NCI-H82 treated with DMSO at 0.1 percent for 48 hours (cell line): ENCODE results near the gene EIF3F.

ENCODE experiments used
- DNase-seq: peaks from one replicate; lab custom pipeline; 2025; ENCODE audit not compliant: unreplicated experiment; lab: John Stamatoyannopoulos, UW

The EIF3F gene

DNA sequence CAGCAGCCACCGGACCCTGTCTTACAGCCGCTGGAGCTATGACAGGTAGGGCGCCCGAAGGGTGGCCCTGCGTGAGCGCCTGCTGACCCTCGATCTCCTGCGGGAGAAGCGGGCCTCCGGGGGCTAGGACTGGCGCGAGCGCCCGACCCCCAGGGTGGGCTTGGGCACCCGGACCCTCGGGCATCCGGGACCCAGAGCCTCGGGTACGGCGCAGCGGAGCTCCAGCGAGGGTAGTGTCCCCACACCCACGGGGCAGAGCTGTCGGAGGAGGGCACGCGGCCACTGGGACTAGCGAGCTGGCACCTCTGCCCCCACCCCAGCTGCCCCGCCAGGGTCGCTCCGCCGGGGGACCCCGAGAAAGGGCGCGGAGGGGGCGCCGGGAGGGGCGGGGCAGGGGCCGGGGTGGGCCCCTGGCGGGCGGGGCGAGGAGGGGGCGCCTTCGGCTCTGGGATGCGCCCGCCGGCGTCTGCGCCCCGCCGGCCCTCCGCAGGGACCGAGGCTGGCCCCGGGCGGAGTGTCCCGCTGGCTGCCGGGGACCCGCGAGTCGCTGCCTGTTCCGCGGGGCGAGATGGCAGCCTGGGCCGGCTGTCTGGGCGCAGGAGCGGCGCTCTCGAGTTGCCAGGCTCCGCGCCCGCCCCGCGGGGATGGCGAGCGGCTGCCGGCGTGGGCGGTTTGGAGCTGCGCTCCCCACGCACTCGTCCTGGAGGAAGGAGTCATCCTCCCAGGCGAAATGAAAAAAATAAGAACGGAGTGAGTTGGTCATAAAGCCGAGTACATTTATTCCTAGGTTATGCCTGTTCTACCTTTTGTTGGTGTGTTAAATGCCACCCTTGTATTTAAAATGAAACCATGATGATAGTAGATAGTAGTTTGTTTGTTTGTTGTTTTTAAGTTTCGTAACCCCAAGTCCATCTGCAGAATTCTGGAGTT, 32.4 kb downstream of the EIF3F start:
- DNase-seq: no peak

DNA sequence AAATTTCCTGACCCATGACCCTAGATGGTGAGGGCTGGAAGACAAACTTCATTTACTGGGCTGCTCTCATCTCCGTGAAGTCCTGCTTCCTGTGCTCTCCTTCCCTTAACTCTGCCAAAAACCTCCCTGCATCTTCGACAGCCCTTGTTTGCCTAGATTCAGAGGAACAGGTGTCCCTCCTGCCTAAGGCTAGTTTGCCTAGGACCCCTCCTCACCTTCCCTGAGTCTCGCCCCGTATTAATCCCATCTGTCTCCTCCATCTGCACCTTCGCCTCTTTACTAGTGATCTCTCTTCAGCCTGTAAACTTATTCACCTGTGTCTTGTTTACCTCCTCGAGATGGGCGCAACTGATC, 33.1 kb downstream of the EIF3F start:
- DNase-seq: no peak

DNA sequence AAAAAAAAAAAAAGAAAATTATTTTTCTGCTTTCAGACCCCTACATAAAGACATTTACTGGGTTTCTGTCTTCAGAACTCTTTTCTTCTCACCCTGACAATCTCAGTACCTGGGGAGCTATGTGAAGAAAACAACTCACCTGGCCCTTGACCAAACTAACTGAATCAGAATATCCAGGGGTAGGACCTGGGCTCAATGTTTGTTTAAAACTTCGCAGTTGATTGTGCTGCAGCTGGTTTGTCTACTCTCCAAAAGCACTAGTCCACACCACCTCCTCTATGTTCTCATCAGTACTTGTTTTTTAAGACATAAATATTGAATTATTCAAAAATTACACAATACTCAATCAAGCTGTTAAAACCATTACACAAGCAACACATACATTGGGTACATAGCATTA, 34.8 kb downstream of the EIF3F start:
- no peak for DNase-seq

DNA sequence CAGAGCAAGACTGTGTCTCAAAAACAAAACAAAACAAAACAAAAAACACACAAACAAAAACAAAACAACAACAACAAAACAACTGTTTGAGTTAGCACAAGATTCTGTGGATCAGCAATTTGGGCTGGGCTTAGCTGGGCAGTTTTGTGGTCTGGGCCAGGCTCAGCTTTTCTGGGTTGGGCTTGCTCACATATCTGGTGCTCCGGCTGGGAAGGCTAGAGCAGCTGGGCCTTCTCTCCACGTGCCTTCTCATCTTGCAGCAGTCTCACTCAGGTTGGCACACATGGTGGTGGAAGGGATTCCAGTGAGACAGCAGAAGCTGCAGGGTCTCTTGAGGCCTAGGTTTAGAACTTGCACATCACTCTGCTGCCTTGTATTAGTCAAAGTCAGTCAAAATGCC, 35.7 kb downstream of the EIF3F start:
- DNase-seq: no peak

DNA sequence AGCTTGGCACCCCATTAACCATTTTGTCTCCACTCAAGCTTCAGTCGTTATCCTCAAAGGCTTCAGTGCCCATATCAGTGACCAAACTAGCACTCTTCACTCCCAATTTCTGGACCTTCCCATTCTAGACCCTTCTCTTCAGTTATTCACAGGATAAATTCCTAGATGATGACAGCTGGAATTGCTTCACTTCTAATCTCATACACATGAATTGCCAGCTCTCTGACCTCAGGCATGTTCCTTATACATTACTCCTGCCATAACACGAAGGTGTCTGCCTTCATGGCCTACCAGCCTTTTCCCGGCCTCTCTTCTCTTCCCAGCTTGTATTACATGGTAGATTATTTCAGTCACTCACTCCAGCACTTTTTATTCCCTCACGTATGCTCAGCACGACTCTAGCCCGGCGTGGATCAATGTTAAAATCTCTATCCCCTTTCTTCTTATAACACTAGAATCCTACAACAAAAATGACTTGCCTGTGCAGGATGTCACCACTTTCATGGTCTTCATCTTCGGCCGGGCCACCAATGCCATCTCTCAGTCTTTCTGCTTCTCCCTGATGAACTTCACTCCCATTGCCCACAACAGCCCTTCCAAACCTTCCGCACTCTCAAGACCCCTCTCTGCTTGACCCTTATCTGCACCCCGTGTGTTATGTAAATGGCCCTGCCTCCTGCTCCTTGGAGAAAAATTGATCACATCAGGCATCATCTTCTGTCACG, 36.9 kb downstream of the EIF3F start:
- DNase-seq: no peak

DNA sequence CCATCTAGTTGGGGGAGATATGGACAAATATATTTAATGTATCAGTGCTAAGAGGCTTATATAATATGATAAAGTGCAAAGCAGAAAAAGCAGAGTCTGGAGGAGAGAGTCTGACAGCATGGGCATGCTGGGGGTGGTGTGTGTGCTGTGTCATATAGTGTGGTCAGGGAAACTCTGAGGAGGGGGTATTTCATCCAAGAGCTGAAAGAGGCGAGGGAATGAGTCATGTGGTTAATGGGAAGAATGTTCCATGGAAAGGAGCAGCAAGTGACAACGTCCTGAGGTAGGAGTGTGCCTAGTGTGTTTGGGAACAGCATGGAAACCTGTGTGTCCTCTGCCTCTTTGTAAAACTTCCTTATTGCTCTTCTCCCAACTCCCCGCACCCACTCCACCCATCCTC, 38.0 kb downstream of the EIF3F start:
- DNase-seq: no peak

DNA sequence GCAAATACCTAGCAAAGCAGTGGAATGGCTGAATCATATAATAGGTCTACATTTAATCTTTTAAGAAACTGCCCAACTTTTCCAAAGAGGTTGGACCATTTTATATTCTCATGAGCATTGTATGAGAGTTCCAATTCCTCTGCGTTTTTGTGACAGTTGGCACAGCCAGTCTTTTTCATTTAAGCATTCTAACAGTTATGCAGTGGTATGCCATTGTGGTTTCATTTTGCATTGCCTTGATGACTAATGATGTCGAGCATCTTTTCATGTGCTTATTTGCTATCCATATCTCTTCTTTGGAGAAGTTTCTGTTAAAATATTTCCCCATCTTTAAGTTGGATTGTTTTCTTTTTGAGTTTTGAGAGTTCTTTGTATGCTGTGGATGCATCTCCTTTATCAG, 38.7 kb downstream of the EIF3F start:
- no peak for DNase-seq

DNA sequence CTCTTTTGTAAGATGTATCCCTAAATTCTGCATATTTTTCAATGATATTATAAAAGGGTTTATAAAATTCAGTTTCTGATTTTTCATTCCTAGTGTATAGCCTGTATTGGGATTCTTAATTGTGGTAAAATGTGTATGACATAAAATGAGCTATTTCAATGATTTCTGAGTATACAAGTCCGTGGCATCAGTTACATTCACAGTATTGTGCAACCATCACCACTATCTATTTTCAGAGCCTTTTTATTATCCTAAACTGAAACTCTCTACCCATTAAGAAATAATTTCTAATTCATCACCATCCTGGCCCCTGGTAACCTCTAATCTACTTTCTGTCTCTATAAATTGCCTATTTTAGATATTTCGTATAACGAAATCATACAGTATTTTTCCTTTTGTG, 39.8 kb downstream of the EIF3F start:
- no peak for DNase-seq

DNA sequence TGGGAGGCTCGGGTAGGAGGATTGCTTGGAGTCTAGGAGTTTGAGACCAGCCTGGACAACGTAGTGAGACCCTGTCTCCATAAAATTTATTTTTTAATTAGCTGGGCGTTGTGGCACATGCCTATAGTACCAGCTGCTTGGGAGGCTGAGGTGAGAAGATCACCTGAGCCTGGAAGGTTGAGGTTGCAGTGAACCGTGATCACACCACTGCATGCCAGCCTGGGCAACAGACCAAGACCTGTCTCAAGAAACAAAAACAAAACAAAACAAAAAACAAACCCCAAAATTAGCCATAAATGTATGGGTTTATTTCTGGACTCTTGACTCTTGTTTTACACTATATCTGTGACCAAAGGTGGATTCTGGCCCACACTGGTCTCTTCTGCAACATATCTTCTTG, 41.6 kb downstream of the EIF3F start:
- no peak for DNase-seq

DNA sequence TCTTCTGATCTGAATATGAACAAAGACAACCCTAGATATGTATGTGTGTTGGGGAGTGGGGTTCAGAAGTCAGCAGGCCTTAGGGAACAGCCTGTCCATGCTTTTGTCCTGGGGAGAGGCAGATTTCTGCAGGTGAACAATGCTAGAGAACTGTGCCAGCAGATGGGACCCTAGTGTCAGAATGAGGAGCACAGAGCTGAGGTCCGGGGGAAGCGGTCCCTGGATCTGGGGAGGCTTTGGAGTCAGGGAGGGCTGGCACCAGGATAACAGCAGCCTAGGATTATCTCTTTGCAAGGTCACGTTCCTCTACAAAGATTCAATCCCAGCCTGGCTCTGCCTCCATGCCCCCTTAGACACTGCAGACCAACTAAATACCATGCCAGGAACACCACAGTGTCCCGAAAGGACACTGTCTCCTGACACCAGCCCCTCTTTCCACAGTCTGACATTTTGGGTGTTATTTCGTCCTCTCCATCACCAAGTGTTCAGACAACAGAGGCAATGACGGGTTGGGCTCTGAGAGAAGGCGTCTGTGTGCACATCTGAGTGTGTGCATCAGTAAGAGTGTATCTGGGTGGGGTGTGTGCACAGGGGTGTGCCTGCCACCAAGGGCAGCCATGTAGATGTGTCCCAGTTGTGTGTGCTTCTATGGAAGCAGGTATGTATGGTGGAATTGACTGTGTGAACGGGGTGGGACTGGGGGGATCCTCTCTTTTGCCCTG, 43.5 kb downstream of the EIF3F start:
- DNase-seq: no peak

DNA sequence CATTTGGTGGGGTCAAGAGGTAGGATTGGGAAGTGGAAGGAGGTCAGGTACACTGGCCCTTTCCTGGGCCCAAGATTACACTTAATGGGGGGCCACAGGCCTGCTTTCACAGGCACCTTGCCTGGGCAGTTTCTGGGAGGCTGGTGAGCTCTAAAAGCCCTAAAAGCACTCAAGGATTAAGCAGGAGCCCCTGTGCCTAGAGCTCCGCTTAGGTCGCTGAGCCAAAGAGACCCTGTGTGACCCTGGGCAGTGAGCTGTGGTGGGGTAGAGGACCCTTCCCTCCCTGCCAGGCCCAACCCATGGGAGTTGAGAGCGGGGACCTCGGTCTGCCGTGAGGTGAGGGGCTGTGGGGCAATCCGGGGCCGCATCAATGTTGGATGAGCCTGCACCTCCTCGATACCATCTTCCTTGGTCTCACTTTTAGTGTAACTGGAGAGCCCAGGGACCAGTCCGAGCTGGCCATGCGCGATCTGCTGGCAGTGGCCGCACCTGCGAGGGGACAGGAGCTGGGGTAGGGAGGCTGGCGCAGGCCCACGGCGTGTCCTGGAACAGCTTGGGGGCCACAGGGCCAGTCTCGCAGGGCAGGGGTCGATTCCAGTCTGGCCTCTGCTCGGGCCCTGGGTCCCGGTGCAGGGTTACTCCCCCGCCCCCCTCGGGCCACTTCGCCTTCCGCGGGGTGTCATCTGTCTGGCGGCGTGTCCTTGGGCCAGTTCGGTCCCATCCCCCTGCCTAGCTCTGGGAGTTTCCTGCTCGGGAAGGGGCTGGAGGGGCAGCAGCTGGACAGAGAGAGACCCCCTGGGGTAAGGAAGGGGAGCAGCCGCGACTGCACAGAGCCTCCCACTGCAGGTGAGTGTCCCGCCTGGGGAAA, 44.3 kb downstream of the EIF3F start:
- no peak for DNase-seq

DNA sequence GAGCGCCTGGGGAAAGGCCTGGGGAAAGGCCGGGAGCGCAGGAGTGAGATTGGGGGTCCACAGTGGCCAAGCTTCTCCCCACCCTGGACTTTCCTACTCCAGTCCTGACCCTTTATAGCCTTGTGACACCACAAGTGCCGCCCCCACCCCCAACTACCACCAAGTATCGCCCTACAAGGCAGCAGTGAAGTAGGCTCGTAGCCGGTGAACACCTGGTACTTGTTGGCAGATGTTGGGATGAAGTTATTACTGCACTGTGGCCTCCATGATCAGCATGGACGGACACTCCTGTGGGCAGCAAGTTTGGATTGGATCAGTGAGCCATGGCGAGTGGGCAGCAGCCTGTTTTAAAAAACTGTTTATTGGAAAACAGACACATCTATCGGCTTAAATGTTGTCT, 45.0 kb downstream of the EIF3F start:
- DNase-seq: no peak

DNA sequence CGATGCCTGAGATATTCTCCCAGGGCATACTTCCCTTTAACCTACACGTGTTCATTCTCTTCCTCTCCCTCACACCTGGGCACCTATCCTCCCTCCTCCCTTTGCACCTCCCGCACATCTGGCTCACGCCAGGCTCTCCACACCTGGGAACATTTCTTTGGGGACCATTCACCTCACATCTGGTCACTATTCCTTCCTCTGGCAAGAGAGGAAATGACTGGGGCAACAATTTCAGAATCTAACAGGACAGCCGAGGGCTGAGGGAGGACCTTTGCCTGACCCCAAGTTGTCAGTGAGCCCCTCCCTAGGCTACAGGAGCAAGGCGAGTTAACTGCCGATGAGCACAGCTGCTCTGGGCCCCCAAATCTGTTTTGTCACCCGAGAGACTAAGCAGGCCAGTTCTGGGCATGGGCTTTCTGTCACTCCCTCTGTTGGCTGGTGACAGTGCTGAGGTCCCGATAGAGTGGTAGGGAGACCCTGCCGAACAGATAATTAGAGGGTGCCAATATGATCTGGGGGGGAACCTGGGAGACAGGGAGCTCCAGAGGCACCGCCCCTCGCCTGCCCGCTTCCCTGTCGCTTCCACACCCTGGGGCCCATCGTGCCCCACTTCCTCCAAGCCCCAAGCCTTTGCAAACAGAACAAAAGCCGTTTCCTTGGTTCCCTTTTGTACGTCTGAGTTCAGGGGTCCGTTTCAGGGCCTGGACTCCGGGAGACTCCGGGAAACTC, 45.6 kb downstream of the EIF3F start:
- DNase-seq: no peak

DNA sequence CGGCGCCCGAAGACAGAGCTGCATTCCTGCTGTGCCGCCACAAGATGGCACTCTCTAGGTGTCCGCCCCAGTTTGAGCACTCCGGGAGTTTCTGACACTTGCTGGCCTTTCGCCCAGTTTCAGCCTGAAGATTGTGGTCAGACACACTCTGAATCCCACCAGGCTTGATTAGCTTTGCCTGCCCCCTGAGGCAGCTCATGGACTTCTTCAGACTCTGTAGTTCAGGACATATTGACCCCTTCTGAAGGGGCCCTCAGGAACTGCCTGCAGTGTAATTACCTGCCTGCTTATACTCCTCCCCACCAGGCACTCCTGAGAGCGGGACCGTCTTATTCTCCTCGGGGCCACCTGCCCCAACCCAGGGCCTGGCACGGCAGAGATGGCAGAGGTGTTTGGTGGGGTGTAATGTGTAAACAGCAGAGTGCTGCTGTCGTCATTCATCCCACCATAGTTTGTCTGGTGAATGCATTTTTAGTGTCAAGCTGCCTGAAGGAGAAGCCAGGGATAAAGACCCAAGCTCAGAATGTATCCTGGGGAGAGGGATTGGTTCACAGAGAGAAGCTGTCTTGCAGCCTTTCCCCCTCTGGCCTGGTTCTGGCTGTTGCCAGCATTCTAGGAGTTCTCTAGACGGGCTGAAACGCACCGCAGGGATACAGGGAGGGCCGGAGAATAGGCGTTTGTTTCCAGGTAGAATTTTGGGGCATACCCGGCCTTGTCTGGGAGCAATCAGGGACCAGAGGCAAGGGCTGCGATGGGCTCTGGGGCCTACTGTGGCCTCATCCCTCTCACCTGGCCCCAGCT, 46.4 kb downstream of the EIF3F start:
- peak; percentile 33 for DNase-seq

DNA sequence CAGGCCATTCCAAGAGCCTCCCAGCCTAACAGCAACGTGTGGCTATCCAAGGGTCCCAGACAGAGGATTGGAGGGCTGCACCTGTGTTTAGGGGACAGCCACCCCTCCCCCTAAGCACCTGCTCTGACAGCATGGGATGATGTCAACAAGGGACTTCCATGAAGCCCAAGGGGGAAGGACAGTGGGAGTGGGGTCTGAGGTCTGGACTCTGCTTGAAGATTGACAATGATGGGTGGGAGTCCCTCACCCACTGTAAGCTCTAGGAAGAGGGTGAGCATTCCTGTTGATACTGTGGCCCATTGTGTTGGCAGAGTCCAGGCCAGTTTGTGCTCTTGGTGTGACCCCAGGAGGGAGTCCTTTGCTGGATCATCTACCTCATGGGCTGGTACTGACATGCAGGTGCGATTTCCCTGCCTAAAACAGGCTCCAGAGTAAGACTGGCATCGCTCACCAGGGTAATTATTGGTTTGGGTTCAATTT, 47.0 kb downstream of the EIF3F start:
- no peak for DNase-seq

DNA sequence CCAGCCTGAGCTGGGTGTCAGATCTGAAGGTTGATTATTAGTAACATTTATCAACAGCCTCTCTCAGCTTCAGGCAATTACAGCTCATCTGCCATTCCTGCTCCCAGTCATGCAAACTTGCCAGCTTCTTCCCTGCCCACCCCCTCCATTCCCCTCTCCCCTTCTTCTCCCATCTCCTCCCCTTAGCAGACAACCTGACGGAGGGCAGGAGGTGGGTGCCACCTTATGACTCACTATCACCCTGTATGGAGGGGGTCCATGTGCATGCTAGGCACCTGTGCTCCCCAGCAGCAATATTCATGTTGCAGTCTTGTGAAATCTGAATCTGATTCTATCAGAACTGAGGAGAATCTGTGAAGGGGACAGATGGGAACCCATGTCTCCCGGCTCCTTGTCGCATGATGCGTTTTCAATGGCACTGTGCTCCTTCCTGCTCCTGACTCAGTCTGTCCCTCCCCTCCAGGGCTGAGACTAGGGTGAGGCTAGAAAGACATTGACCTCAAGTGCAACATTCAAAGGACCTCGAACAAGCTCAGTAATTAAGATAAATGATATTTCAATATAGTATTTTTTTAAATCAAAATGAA, 47.6 kb downstream of the EIF3F start:
- DNase-seq: no peak

DNA sequence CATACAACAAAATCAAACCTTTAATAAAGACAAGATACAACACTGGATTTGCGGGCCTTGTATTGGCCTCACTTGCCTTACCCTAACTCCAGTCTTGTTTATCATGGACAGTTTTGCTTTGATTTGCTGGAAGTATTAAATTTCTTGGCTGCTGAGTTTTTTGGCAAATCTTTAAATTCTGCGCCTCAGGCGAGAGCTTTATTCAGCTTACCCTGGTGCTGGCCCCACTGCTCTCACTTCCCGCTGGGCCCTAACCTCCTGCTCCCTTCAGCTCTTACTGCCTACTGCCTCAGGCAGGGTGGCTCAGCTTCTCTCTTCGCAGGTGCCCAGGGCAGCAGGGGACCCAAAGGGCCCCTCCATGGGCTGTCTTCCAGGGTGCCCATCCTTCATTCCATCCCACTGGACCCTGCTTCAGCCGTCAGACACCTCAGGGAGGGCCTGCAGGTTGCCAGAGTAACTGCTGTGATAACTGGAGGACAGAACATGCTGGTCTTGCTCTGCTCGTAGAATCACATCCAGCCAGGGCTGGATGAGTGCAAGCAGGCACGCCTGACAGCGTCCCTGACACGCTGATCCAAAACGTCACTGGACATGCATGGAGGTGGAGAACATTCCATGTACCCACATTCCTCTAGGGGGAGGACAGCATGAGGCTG, 48.2 kb downstream of the EIF3F start:
- no peak for DNase-seq

DNA sequence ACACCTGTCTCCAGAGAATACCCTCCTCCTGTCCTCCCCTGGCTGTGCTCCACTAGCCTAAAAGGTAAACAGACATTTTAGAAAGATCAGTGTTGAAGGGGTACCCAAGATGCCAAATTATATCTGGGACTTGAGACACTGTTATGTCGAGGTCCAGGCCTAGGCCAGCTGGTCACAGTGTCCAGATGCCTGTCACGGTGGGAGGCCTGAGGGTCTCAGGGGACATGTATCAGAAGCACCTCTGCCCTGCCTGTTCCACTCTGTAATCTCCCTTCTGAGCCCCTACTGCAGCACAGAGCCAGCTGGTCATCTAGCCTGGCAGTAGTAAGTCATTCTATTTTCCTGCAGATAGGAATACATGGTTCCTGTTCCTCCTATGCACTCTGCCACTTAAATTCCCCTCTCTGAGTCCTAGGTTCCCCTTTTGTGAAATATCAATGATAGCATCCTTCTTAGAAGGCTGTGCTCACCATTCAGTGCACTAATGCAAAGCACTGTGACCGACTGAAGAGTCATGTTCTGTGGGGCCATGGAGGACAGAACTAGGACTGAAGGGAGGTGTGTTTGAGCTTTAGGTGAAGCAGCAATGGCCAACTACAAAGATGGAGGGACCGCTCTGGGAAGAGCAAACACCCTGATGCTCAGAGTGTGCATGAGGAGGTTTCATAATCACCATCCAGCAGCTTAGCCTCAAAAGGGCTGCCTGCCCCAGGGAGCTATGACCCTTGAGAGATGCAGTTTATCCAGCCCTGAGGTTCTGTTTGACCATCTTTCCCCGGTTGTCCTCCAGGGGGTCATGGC, 49.1 kb downstream of the EIF3F start:
- DNase-seq: no peak
